Stomach (tissue), 4 donors: ENCODE measurements around the gene NDUFB6.

ENCODE experiments used
- POLR2A ChIP-seq, 4 donors: fragments of 450-650 bp; IDR thresholded peaks; one replicate each; pipeline ENCODE4 v1.6.1; 2016; ENCODE audit warnings: antibody characterized with exemption in 4 of 4, control low read depth in 2 of 4, mild to moderate bottlenecking in 1 of 4, moderate library complexity in 1 of 4
- TF ChIP-seq, protein P1 (sequence below), 7 experiments: fragments of 450-650 bp in 4 of 7; fragments of 200-600 bp in 3 of 7; sonication (generic) in 3 of 7; IDR thresholded peaks; one replicate each; pipeline ENCODE4 v1.5.1; 2016 to 2019; ENCODE audit warnings: antibody characterized with exemption in 7 of 7, control low read depth in 2 of 7, mild to moderate bottlenecking in 1 of 7

DNA sequence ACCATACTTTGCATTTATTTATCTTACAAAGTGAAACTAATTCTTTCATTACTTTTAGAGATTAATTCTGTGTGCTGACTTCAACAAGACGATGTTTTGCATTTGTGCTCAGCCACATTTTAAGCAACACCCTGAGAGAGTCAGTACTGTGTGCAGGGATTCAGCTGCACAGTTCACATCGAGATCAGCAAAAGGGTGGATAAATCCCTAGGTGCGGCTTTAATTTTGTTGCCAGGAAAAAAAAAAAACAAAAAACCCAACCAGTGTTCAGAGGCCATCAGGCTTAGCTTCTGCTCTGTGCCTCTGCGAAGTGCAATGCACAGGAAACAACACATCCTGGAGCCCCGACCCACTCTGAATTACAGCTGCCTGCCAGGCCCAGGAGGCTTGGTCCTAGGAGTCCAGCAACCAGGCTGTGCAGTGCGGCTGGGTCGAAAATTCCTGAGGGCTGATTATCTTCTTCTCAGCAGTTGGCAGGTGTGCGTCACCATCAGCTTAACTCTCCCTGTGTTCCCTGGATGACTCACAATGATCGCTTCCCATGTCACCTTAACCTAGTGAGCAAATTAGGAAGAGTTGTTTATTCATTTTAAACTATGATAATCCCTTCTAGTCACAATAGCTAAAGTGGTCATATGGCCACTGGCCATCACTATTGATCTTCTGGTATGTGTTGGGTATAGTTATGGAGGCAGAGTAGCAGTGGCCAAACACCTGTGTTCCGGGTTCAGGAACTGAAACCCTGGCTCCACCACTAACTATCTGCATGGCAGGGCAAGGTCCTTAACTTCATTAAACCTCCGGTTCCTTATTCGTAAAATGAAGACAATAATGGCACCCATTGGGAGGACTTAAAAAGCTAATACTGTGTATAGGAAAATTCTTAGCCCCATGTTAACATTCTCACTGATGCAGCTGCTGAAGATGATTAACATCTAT, 31.2 kb upstream of the NDUFB6 start:
- TF ChIP-seq, protein P1, sequence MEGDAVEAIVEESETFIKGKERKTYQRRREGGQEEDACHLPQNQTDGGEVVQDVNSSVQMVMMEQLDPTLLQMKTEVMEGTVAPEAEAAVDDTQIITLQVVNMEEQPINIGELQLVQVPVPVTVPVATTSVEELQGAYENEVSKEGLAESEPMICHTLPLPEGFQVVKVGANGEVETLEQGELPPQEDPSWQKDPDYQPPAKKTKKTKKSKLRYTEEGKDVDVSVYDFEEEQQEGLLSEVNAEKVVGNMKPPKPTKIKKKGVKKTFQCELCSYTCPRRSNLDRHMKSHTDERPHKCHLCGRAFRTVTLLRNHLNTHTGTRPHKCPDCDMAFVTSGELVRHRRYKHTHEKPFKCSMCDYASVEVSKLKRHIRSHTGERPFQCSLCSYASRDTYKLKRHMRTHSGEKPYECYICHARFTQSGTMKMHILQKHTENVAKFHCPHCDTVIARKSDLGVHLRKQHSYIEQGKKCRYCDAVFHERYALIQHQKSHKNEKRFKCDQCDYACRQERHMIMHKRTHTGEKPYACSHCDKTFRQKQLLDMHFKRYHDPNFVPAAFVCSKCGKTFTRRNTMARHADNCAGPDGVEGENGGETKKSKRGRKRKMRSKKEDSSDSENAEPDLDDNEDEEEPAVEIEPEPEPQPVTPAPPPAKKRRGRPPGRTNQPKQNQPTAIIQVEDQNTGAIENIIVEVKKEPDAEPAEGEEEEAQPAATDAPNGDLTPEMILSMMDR (IDR thresholded peaks at IDR 0.05), result no peak
- no peak for TF ChIP-seq POLR2A (IDR thresholded peaks at IDR 0.05)
